Body of pancreas (tissue), 4 donors: ENCODE results near the gene MBNL1.

ENCODE experiments used
- CTCF ChIP-seq, 7 experiments: fragments of 450-650 bp in 4 of 7; fragments of 200-600 bp in 3 of 7; sonication (generic) in 3 of 7; IDR thresholded peaks; one replicate each; pipeline ENCODE4 v1.5.1; 2016 to 2019; ENCODE audit warnings: antibody characterized with exemption in 7 of 7
- POLR2A ChIP-seq, 3 donors: fragments of 450-650 bp; IDR thresholded peaks; one replicate each; pipeline ENCODE4 v1.6.1; 2016; ENCODE audit warnings: antibody characterized with exemption in 3 of 3, mild to moderate bottlenecking in 2 of 3

- TF ChIP-seq CTCF (IDR thresholded peaks at IDR 0.05) (no peak), POLR2A (IDR thresholded peaks at IDR 0.05) (no peak)
Observed at GRCh38 chr3:152245498-152246170, 23.1 kb upstream of the MBNL1 start.
